Measurements from ENCODE around the gene MAJIN. TPM values are rescaled to one million over a fixed set of nuclear protein-coding genes. Genes with fewer than 3 reads are reported as not detected.

MAJIN gene
- polyA plus RNA-seq, 1 of the 3 experiments (the other 2 are of a cell fraction): not detected

DNA sequence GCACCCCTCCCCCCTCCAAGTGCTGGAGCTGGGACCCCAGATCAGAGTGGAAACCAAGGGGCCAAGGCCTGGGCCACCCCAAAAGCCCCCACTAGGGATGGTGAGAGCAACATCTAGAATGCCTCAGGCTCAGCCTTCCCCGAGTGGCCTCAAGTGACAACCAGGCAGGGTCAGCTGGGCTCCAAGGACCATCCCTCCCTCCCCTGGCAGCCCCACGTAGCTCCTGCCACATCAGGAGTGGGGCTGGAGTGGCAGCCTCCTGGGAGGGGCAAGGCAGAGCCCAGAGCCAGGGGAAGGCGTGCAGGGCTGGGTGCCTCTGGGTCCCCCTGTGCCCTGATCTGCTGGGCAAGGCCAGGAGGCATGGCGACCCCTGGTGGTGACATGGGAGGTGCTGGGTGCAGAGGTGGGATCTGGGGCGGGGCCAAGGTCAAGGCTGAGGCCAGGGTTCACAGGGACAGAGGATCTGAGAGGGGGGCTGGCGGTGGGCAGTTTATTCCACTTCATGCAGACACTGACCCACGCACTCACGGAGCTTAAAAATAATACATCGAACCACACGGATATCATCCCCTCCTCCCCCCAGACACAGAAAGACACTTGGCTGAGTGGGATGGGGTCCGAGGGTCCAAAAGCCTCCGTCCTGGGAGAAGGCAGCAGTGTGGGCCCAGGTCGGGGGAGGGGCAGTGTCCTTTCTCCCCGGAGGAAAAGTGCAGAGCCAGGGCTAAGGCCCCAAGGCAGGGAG, 77.7 kb downstream of the MAJIN start:
- no peak overlapping the region for H2AFZ ChIP-seq (ENCODE audit: low read depth)
- no peak overlapping the region for H3K4me2 ChIP-seq
- peak; percentile 75 for TF ChIP-seq RAD21 (IDR thresholded peaks at IDR 0.05; ENCODE audit: low read length)
- no peak for TF ChIP-seq NRF1 (IDR thresholded peaks at IDR 0.05; ENCODE audit: low read depth, low read length)
- TF ChIP-seq, protein P1, sequence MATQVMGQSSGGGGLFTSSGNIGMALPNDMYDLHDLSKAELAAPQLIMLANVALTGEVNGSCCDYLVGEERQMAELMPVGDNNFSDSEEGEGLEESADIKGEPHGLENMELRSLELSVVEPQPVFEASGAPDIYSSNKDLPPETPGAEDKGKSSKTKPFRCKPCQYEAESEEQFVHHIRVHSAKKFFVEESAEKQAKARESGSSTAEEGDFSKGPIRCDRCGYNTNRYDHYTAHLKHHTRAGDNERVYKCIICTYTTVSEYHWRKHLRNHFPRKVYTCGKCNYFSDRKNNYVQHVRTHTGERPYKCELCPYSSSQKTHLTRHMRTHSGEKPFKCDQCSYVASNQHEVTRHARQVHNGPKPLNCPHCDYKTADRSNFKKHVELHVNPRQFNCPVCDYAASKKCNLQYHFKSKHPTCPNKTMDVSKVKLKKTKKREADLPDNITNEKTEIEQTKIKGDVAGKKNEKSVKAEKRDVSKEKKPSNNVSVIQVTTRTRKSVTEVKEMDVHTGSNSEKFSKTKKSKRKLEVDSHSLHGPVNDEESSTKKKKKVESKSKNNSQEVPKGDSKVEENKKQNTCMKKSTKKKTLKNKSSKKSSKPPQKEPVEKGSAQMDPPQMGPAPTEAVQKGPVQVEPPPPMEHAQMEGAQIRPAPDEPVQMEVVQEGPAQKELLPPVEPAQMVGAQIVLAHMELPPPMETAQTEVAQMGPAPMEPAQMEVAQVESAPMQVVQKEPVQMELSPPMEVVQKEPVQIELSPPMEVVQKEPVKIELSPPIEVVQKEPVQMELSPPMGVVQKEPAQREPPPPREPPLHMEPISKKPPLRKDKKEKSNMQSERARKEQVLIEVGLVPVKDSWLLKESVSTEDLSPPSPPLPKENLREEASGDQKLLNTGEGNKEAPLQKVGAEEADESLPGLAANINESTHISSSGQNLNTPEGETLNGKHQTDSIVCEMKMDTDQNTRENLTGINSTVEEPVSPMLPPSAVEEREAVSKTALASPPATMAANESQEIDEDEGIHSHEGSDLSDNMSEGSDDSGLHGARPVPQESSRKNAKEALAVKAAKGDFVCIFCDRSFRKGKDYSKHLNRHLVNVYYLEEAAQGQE (IDR thresholded peaks at IDR 0.05; ENCODE audit: low read depth, low read length): no peak
- TF ChIP-seq, protein P2, sequence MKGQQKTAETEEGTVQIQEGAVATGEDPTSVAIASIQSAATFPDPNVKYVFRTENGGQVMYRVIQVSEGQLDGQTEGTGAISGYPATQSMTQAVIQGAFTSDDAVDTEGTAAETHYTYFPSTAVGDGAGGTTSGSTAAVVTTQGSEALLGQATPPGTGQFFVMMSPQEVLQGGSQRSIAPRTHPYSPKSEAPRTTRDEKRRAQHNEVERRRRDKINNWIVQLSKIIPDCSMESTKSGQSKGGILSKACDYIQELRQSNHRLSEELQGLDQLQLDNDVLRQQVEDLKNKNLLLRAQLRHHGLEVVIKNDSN (IDR thresholded peaks at IDR 0.05; ENCODE audit: borderline replicate concordance, low read depth): no peak
- TF ChIP-seq, protein P3, sequence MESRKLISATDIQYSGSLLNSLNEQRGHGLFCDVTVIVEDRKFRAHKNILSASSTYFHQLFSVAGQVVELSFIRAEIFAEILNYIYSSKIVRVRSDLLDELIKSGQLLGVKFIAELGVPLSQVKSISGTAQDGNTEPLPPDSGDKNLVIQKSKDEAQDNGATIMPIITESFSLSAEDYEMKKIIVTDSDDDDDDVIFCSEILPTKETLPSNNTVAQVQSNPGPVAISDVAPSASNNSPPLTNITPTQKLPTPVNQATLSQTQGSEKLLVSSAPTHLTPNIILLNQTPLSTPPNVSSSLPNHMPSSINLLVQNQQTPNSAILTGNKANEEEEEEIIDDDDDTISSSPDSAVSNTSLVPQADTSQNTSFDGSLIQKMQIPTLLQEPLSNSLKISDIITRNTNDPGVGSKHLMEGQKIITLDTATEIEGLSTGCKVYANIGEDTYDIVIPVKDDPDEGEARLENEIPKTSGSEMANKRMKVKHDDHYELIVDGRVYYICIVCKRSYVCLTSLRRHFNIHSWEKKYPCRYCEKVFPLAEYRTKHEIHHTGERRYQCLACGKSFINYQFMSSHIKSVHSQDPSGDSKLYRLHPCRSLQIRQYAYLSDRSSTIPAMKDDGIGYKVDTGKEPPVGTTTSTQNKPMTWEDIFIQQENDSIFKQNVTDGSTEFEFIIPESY (IDR thresholded peaks at IDR 0.05; ENCODE audit: borderline replicate concordance, low read depth): no peak
- no peak for TF ChIP-seq SIN3A (IDR thresholded peaks at IDR 0.05; ENCODE audit: borderline replicate concordance, low read depth, low read length)
- TF ChIP-seq, protein P4, sequence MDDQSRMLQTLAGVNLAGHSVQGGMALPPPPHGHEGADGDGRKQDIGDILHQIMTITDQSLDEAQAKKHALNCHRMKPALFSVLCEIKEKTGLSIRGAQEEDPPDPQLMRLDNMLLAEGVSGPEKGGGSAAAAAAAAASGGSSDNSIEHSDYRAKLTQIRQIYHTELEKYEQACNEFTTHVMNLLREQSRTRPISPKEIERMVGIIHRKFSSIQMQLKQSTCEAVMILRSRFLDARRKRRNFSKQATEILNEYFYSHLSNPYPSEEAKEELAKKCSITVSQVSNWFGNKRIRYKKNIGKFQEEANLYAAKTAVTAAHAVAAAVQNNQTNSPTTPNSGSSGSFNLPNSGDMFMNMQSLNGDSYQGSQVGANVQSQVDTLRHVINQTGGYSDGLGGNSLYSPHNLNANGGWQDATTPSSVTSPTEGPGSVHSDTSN (IDR thresholded peaks at IDR 0.05): no peak
- no peak for TF ChIP-seq RFX5 (IDR thresholded peaks at IDR 0.05; ENCODE audit: low read length)
- TF ChIP-seq FOSL2 (IDR thresholded peaks at IDR 0.05; ENCODE audit: borderline replicate concordance, low read depth): no peak
- TF ChIP-seq, protein P5, sequence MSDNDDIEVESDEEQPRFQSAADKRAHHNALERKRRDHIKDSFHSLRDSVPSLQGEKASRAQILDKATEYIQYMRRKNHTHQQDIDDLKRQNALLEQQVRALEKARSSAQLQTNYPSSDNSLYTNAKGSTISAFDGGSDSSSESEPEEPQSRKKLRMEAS (IDR thresholded peaks at IDR 0.05; ENCODE audit: low read depth): no peak
- TF ChIP-seq, protein P6, sequence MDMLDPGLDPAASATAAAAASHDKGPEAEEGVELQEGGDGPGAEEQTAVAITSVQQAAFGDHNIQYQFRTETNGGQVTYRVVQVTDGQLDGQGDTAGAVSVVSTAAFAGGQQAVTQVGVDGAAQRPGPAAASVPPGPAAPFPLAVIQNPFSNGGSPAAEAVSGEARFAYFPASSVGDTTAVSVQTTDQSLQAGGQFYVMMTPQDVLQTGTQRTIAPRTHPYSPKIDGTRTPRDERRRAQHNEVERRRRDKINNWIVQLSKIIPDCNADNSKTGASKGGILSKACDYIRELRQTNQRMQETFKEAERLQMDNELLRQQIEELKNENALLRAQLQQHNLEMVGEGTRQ (IDR thresholded peaks at IDR 0.05; ENCODE audit: borderline replicate concordance, low read depth, low read length): no peak
- TF ChIP-seq TAF1 (IDR thresholded peaks at IDR 0.05; ENCODE audit: borderline replicate concordance, low read depth, low read length): no peak
- no peak for TF ChIP-seq TEAD4 (IDR thresholded peaks at IDR 0.05; ENCODE audit: borderline replicate concordance, insufficient read depth)
- no peak for TF ChIP-seq RXRA (IDR thresholded peaks at IDR 0.05; ENCODE audit: borderline replicate concordance, low read depth)
- TF ChIP-seq GABPA (IDR thresholded peaks at IDR 0.05; ENCODE audit: low read depth): no peak
- no peak for TF ChIP-seq ELF1 (IDR thresholded peaks at IDR 0.05)
- TF ChIP-seq, protein P7, sequence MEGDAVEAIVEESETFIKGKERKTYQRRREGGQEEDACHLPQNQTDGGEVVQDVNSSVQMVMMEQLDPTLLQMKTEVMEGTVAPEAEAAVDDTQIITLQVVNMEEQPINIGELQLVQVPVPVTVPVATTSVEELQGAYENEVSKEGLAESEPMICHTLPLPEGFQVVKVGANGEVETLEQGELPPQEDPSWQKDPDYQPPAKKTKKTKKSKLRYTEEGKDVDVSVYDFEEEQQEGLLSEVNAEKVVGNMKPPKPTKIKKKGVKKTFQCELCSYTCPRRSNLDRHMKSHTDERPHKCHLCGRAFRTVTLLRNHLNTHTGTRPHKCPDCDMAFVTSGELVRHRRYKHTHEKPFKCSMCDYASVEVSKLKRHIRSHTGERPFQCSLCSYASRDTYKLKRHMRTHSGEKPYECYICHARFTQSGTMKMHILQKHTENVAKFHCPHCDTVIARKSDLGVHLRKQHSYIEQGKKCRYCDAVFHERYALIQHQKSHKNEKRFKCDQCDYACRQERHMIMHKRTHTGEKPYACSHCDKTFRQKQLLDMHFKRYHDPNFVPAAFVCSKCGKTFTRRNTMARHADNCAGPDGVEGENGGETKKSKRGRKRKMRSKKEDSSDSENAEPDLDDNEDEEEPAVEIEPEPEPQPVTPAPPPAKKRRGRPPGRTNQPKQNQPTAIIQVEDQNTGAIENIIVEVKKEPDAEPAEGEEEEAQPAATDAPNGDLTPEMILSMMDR (IDR thresholded peaks at IDR 0.05): peak; percentile 88
- TF ChIP-seq NFIC (IDR thresholded peaks at IDR 0.05; ENCODE audit: borderline replicate concordance): no peak
- TF ChIP-seq SMC3 (IDR thresholded peaks at IDR 0.05; ENCODE audit: low read depth, low read length): peak; percentile 96
- no peak for TF ChIP-seq CHD2 (IDR thresholded peaks at IDR 0.05; ENCODE audit: low read length, partially characterized antibody)
- no peak for TF ChIP-seq JUND (IDR thresholded peaks at IDR 0.05)
- TF ChIP-seq EP300 (IDR thresholded peaks at IDR 0.05; ENCODE audit: borderline replicate concordance in 1 of 2, low read depth in 1 of 2, low read length in 1 of 2): no peak

More for the DNA sequence above, 77.7 kb downstream of the MAJIN start:
- peaks cover 0 to 3% of the 10 kb centered on the region in 2 experiments; a peak in 1 of 4 replicates for H3K4me1 ChIP-seq (ENCODE audit: control insufficient read depth in 1 of 2, insufficient read depth in 2 of 2, low read depth in 1 of 2, low read length in 1 of 2)
- peak; percentile 97 for DNase-seq
- peaks cover 0 to 14% of the 10 kb centered on the region in 2 experiments for H3K36me3 ChIP-seq (replicated peaks in 1 of 2; ENCODE audit: control insufficient read depth in 1 of 2, insufficient read depth in 2 of 2, low read length in 1 of 2)
- H3K79me2 ChIP-seq (ENCODE audit: insufficient read depth): no peaks in the 10 kb centered on the region
- H3K9ac ChIP-seq: no peak overlapping the region
- no peaks in the 10 kb centered on the region for H3K27me3 ChIP-seq (ENCODE audit: insufficient read depth)
- 30% methylated on average over 12 of the region's 14 CpGs for WGBS (ENCODE audit: low lambda C conversion rate)
- no peaks in the 10 kb centered on the region for H3F3A ChIP-seq (replicated peaks; ENCODE audit: insufficient read depth)
- POLR2A ChIA-PET: no interaction called here
- H4K20me1 ChIP-seq (ENCODE audit: insufficient read depth): no peaks in the 10 kb centered on the region
- no peak overlapping the region for H3K27ac ChIP-seq (ENCODE audit: low read depth in 2 of 2, low read length in 1 of 2)
- H3K9me2 ChIP-seq: no peaks in the 10 kb centered on the region
- H3K9me3 ChIP-seq: no peaks in the 10 kb centered on the region
- CTCF ChIA-PET: interaction anchor here (0.6 to 26.7 kb wide), 36 partner anchors 9 to 218 kb away, joined by 3 to 530 read pairs (median 4); partner anchors contain the start of genes BATF2, CDC42BPG, EHD1 and MEN1
- H3K4me3 ChIP-seq (ENCODE audit: low read depth in 2 of 2, low read length in 1 of 2): no peak overlapping the region

Data from SK-N-SH (cell line).